ENCODE measurements around the gene NKX6-2. TPM values are rescaled to one million over a fixed set of nuclear protein-coding genes. Genes with fewer than 3 reads are reported as not detected.
"Not testable (repeated sequence)": the region's sequence is repeated elsewhere in the genome, so short reads cannot be mapped to it uniquely, and the experiment has no call there.

Gene NKX6-2
- total RNA-seq, 4 donors from 2014 or later, result 0.57 TPM; not detected in 3

- TF ChIP-seq POLR2A (IDR thresholded peaks at IDR 0.05) (no peak), CTCF (IDR thresholded peaks at IDR 0.05) (no peak)
- no peaks in the 10 kb centered on the region for H3K36me3 ChIP-seq
- no peak overlapping the region for H3K4me3 ChIP-seq
- peaks cover 0 to 5% (median 3%) of the 10 kb centered on the region in 3 donors for H3K9me3 ChIP-seq
- no peaks in the 10 kb centered on the region for H3K4me1 ChIP-seq
- intact Hi-C loops (cut with DNase I), result no loop called here
- no peak overlapping the region for H3K27ac ChIP-seq
- WGBS, 2 donors, result no CpG with 5 or more reads among the region's 11 CpGs
- peaks cover 0 to 13% (median 0%) of the 10 kb centered on the region in 4 donors for H3K27me3 ChIP-seq
- no peak for DNase-seq
Observed at GRCh38 chr10:132799865-132800264, 13.9 kb upstream of the NKX6-2 start.

GRCh38 chr10:132798876-132799275, 12.9 kb upstream of the NKX6-2 start:
- Histone ChIP-seq H3K4me3 (no peak overlapping the region), H3K27ac (no peak overlapping the region), H3K4me1 (no peaks in the 10 kb centered on the region), H3K9me3 (peaks cover 0 to 5% (median 3%) of the 10 kb centered on the region in 3 donors), H3K36me3 (no peaks in the 10 kb centered on the region), H3K27me3 (peaks cover 0 to 19% (median 0%) of the 10 kb centered on the region in 4 donors)
- TF ChIP-seq POLR2A (IDR thresholded peaks at IDR 0.05) (no peak), CTCF (IDR thresholded peaks at IDR 0.05) (no peak)
- no peak for DNase-seq
- intact Hi-C loops (cut with DNase I), result no loop called here
- WGBS, 2 donors, result 83% methylated on average over 1 of the region's 15 CpGs; no CpG with 5 or more reads in 1 of the 2 donors

- Histone ChIP-seq H3K27me3 (peaks cover 0 to 24% (median 0%) of the 10 kb centered on the region in 4 donors), H3K36me3 (no peaks in the 10 kb centered on the region), H3K27ac (no peak overlapping the region), H3K4me1 (no peaks in the 10 kb centered on the region), H3K4me3 (no peak overlapping the region), H3K9me3 (peaks cover 0 to 5% (median 3%) of the 10 kb centered on the region in 3 donors)
- no peak for DNase-seq
- 75 to 94% methylated on average over 6 to 10 of the region's 21 CpGs for WGBS, 2 donors
- no peak for TF ChIP-seq CTCF (IDR thresholded peaks at IDR 0.05)
- no peak for TF ChIP-seq POLR2A (IDR thresholded peaks at IDR 0.05)
- intact Hi-C loops (cut with DNase I), result no loop called here
Observed at GRCh38 chr10:132798403-132798802, 12.5 kb upstream of the NKX6-2 start.

- H3K4me3 ChIP-seq; intact Hi-C loops (cut with DNase I); H3K4me1 ChIP-seq; DNase-seq; H3K27ac ChIP-seq; H3K9me3 ChIP-seq; H3K36me3 ChIP-seq: not testable (repeated sequence)
- peaks cover 0 to 28% (median 0%) of the 10 kb centered on the region in 4 donors for H3K27me3 ChIP-seq
- WGBS, 2 donors, result 83 to 86% methylated on average over 11 to 19 of the region's 32 CpGs
Observed at GRCh38 chr10:132797986-132798385, 12.0 kb upstream of the NKX6-2 start.

- intact Hi-C loops (cut with DNase I), result no loop called here
- H3K9me3 ChIP-seq, result peaks cover 0 to 1% (median 0%) of the 10 kb centered on the region in 3 donors
- TF ChIP-seq CTCF (IDR thresholded peaks at IDR 0.05), result no peak
- TF ChIP-seq POLR2A (IDR thresholded peaks at IDR 0.05), result no peak
- no peaks in the 10 kb centered on the region for H3K4me1 ChIP-seq
- H3K27ac ChIP-seq, result no peak overlapping the region
- peaks cover 0 to 30% (median 0%) of the 10 kb centered on the region in 4 donors for H3K27me3 ChIP-seq
- H3K36me3 ChIP-seq, result no peaks in the 10 kb centered on the region
- 79 to 100% methylated on average over 1 to 11 of the region's 21 CpGs for WGBS, 2 donors
- no peak for DNase-seq
- H3K4me3 ChIP-seq, result no peak overlapping the region
Observed at GRCh38 chr10:132796846-132797245, 10.9 kb upstream of the NKX6-2 start.

Data from esophagus squamous epithelium (tissue), 5 donors.